K562 (cell line): ENCODE measurements around the gene XPNPEP1. TPM values are rescaled to one million over a fixed set of nuclear protein-coding genes. Genes with fewer than 3 reads are reported as not detected.
A peak's percentile ranks its signal among the peaks of the same experiment; 100 is the strongest.

Experiments used
- ATAC-seq: fragments of 200-7000 bp; cut with Tn5 transposase; 3 replicates; pipeline ENCODE4 v1.9.1; 2020; ENCODE audit warnings: moderate library complexity
- BruUV-seq: library from RNA; stranded (reverse); fragments of 400-500 nt; replicated peaks from 2 replicates; lab custom pipeline; 2021; lab: Mats Ljungman, UMichigan
- CTCF ChIA-PET: fragments of 300-600 bp; formaldehyde crosslinking; extraction: SDS; loops from one replicate; lab custom pipeline; 2021; ENCODE audit warnings: low intra/inter-chr PET ratio; lab: Yijun Ruan, JAX
- POLR2A ChIA-PET: fragments of 300-600, 350-650 bp; sonication (Branson Sonifier 250); formaldehyde crosslinking; extraction: SDS; loops from one replicate; lab custom pipeline; 2021; ENCODE audit warnings: antibody characterized with exemption, inconsistent platforms; lab: Yijun Ruan, JAX
- DNase-seq, 4 experiments: peaks; one replicate each; pipeline versions ENCODE4 v3.0.0 to v3.0.0-alpha.2; 2011 to 2018; ENCODE audit warnings: low spot score in 3 of 4, mixed read lengths in 3 of 4; ENCODE audit errors: extremely low read depth in 1 of 4
- FAIRE-seq: peaks from 2 replicates; lab custom pipeline; 2011; peaks lifted over from hg19 to GRCh38; lab: Jason Lieb, UNC
- H2AFZ ChIP-seq: 2 replicates; pipeline ENCODE4 v1.6.0; 2011; ENCODE audit warnings: low read depth, low read length, control low read depth, inconsistent platforms
- H3K27ac ChIP-seq: fragments of 200-600 bp; 3 replicates; pipeline ENCODE4 v1.8.0; 2011; ENCODE audit warnings: low read depth, mild to moderate bottlenecking, control low read depth, inconsistent platforms, low read length, moderate library complexity, mixed read lengths; ENCODE audit errors: extremely low read depth
- H3K27me3 ChIP-seq, 2 experiments: fragments of 300-600 bp in 1 of 2; 2 replicates in 1 of 2; 3 replicates in 1 of 2; pipeline versions ENCODE4 v1.6.0 to v1.8.0; 2011; ENCODE audit warnings: inconsistent platforms in 2 of 2, low read length in 2 of 2, mild to moderate bottlenecking in 1 of 2, mixed read lengths in 1 of 2, moderate library complexity in 1 of 2; ENCODE audit not compliant: control insufficient read depth in 2 of 2, insufficient read depth in 2 of 2
- H3K36me3 ChIP-seq: fragments of 300-600 bp; 3 replicates; pipeline ENCODE4 v1.8.0; 2011; ENCODE audit warnings: mild to moderate bottlenecking, low read length, inconsistent platforms; ENCODE audit not compliant: control insufficient read depth, insufficient read depth
- H3K4me1 ChIP-seq, 2 experiments: fragments of 200-600 bp in 1 of 2; replicated peaks in 1 of 2; 2 replicates in 1 of 2; 3 replicates in 1 of 2; pipeline versions ENCODE4 v1.5.1 to v1.8.0; 2011; ENCODE audit warnings: inconsistent platforms in 2 of 2, low read length in 2 of 2, mild to moderate bottlenecking in 1 of 2, mixed read lengths in 1 of 2, moderate library complexity in 1 of 2; ENCODE audit not compliant: control insufficient read depth in 2 of 2, insufficient read depth in 2 of 2
- H3K4me2 ChIP-seq: 2 replicates; pipeline ENCODE4 v1.6.1; 2011; ENCODE audit warnings: low read length, control low read depth, inconsistent platforms, mixed read lengths; ENCODE audit not compliant: insufficient read depth
- H3K4me3 ChIP-seq: fragments of 200-600 bp; sonication (generic), shearing (Covaris generic); 2 replicates; pipeline ENCODE4 v1.5.1; 2016; ENCODE audit warnings: control low read depth, inconsistent platforms
- H3K79me2 ChIP-seq: fragments of 200-600 bp; 3 replicates; pipeline ENCODE4 v1.8.0; 2011; ENCODE audit warnings: low read length, inconsistent platforms; ENCODE audit not compliant: control insufficient read depth, insufficient read depth
- H3K9ac ChIP-seq, 2 experiments: 2 replicates each; pipeline versions ENCODE4 v1.6.0 to v1.6.1; 2011; ENCODE audit warnings: low read depth in 2 of 2, low read length in 2 of 2, control low read depth in 1 of 2, inconsistent platforms in 1 of 2, mild to moderate bottlenecking in 1 of 2, mixed read lengths in 1 of 2; ENCODE audit not compliant: insufficient read depth in 1 of 2
- H3K9me1 ChIP-seq: one replicate; pipeline ENCODE4 v1.6.0; 2011; ENCODE audit warnings: inconsistent platforms, mild to moderate bottlenecking, low read length, moderate library complexity; ENCODE audit not compliant: control insufficient read depth, insufficient read depth
- H3K9me3 ChIP-seq: replicated peaks from 2 replicates; pipeline ENCODE4 v1.5.1; 2011; ENCODE audit warnings: low read depth, low read length, inconsistent platforms; ENCODE audit not compliant: control insufficient read depth, insufficient read depth
- H4K20me1 ChIP-seq: replicated peaks from 2 replicates; pipeline ENCODE4 v1.6.1; 2011; ENCODE audit warnings: low read length, inconsistent platforms, mixed read lengths; ENCODE audit not compliant: control insufficient read depth, insufficient read depth
- CBFA2T2 ChIP-seq: fragments of 450-650 bp; conservative IDR thresholded peaks from 2 replicates; pipeline ENCODE4 v1.6.1; 2017; ENCODE audit warnings: mild to moderate bottlenecking
- CBFA2T3 ChIP-seq: fragments of 450-650 bp; IDR thresholded peaks from 2 replicates; pipeline ENCODE4 v1.6.1; 2017
- JUN ChIP-seq, 2 experiments: sonication (generic) in 1 of 2; formaldehyde crosslinking in 1 of 2; IDR thresholded peaks; 2 replicates each; pipeline versions ENCODE4 v1.6.1 to v1.8.0; 2012 to 2022; ENCODE audit warnings: borderline replicate concordance in 2 of 2, mild to moderate bottlenecking in 2 of 2, improper control_type of control experiment in 1 of 2, low read depth in 1 of 2, low read length in 1 of 2, missing genetic modification reagents in 1 of 2
- MTA2 ChIP-seq: fragments of 450-650 bp; IDR thresholded peaks from 2 replicates; pipeline ENCODE4 v1.6.1; 2016; ENCODE audit warnings: low read depth
- NRF1 ChIP-seq, 2 experiments: fragments of 450-650 bp; IDR thresholded peaks in 1 of 2; conservative IDR thresholded peaks in 1 of 2; 2 replicates each; pipeline ENCODE4 v1.6.1; 2014; ENCODE audit warnings: mild to moderate bottlenecking in 2 of 2
- THAP12 ChIP-seq: fragments of 250-450 bp; sonication (Bioruptor Pico); IDR thresholded peaks from 2 replicates; pipeline ENCODE4 v1.9.0; 2021; ENCODE audit warnings: mild to moderate bottlenecking, inconsistent platforms
- ZFP1 ChIP-seq: fragments of 450-650 bp; formaldehyde crosslinking; IDR thresholded peaks from 2 replicates; pipeline ENCODE4 v1.4.0; 2020; ENCODE audit warnings: mild to moderate bottlenecking, mixed read lengths
- ZKSCAN1 ChIP-seq: fragments of 150-350 bp; IDR thresholded peaks from 2 replicates; pipeline ENCODE4 v1.6.1; 2016; ENCODE audit warnings: low read depth, low read length
- ZNF143 ChIP-seq: sonication (generic); formaldehyde crosslinking; IDR thresholded peaks from 2 replicates; pipeline ENCODE4 v1.9.0; 2022; ENCODE audit warnings: mild to moderate bottlenecking, missing genetic modification reagents
- ZNF79 ChIP-seq: fragments of 250-450 bp; sonication (Bioruptor Pico); IDR thresholded peaks from 2 replicates; pipeline ENCODE4 v1.4.0; 2020; ENCODE audit warnings: low read depth, mild to moderate bottlenecking, moderate library complexity
- WGBS: fragments of 100-300 bp; shearing (Covaris generic); methylation state at CpG from one replicate; pipeline ENCODE4 v1.1.6; 2016; ENCODE audit warnings: low coverage, mixed read lengths; ENCODE audit not compliant: insufficient coverage; ENCODE audit errors: missing lambda C conversion rate; 5-methylcytosine and 5-hydroxymethylcytosine counted together
- in situ Hi-C: fragments of 300-500 bp; cut with MboI; formaldehyde crosslinking; loops from 4 replicates; pipeline ENCODE4 v1.15.0; 2018; ENCODE audit warnings: inconsistent platforms, mixed read lengths
- intact Hi-C: fragments of 100-400 bp; cut with micrococcal nuclease; formaldehyde crosslinking; loops from 2 replicates; pipeline ENCODE4 v1.14.2; 2022
- polyA plus RNA-seq, 8 experiments: library from polyadenylated mRNA; depleted of rRNA in 4 of 8; stranded (reverse) in 5 of 8; unstranded in 3 of 8; fragments of >200 nt; fragmentation: Nextera tagmentation in 2 of 8; fragmentation: Illumina TruSeq in 1 of 8; extraction: Ambion mirVana in 2 of 8; extraction: Trizol in 1 of 8; gene quantifications; 2 replicates each; pipeline versions ENCODE4 v1.2.1 to v1.2.3, GENCODE V29; 2011 to 2014; ENCODE audit warnings: inconsistent platforms in 1 of 8, missing spikeins in 1 of 8
- total RNA-seq, 7 experiments: library from RNA; depleted of rRNA in 6 of 7; stranded (reverse); fragments of >200 nt in 6 of 7; fragmentation: Illumina TruSeq in 2 of 7; extraction: Trizol in 2 of 7; gene quantifications; 2 replicates each; pipeline versions ENCODE4 v1.2.1 to v1.2.3, GENCODE V29; 2011 to 2021; ENCODE audit warnings: low replicate concordance in 1 of 7
- TF ChIP-seq, protein P1 (sequence below): fragments of 450-650 bp; IDR thresholded peaks from 2 replicates; pipeline ENCODE4 v1.6.1; 2016; ENCODE audit warnings: low read depth

XPNPEP1 gene
- total and polyA plus RNA-seq, 9 of the 15 experiments (the other 6 are each of a cell fraction or from before 2014, with no cell fraction given) = 24.2 to 93.5 (median 40.1) TPM

- DNase-seq = no peak
- Histone ChIP-seq H2AFZ (no peak overlapping the region), H3K9me1 (no peaks in the 10 kb centered on the region), H3K27ac (no peak overlapping the region), H3K9ac (no peak overlapping the region; a peak in 1 of 4 replicates), H3K36me3 (no peaks in the 10 kb centered on the region), H4K20me1 (no peaks in the 10 kb centered on the region), H3K9me3 (no peaks in the 10 kb centered on the region), H3K4me2 (no peak overlapping the region), H3K79me2 (no peaks in the 10 kb centered on the region), H3K4me3 (no peak overlapping the region), H3K27me3 (no peaks in the 10 kb centered on the region), H3K4me1 (peaks cover 0 to 8% of the 10 kb centered on the region in 2 experiments; a peak in 2 of 5 replicates)
- intact Hi-C loops = no loop called here
- BruUV-seq = no TSS peak
- ChIA-PET POLR2A (interaction anchor here (1.0 kb wide), 1 partner anchor 14 kb away, joined by 3 read pairs; no protein-coding TSS in a partner anchor), CTCF (no interaction called here)
- in situ Hi-C loops = no loop called here
- WGBS = 66% methylated on average over 13 of the region's 14 CpGs
- ATAC-seq = no peak
- FAIRE-seq = peak; percentile 29
- TF ChIP-seq THAP12 (CRISPR knock-in tag) = no peak
- no peak for TF ChIP-seq MTA2
- TF ChIP-seq JUN (IDR thresholded peaks at IDR 0.05; ENCODE audit: borderline replicate concordance, low read depth, low read length) = no peak
- TF ChIP-seq JUN (CRISPR knock-in tag; IDR thresholded peaks at IDR 0.05; ENCODE audit: borderline replicate concordance) = no peak
- TF ChIP-seq ZNF143 (CRISPR knock-in tag) = no peak
- TF ChIP-seq CBFA2T2 = 0 out of 2 replicates have a peak, but pooled peaks have one; percentile 8
- TF ChIP-seq CBFA2T3 = peak; percentile 51; the same call in 1 of the 2 replicates
- TF ChIP-seq ZNF79 (CRISPR knock-in tag) = no peak
- peak; percentile 94 for TF ChIP-seq ZFP1 (CRISPR knock-in tag)
- no peak for TF ChIP-seq ZKSCAN1
- no peak for TF ChIP-seq NRF1 (conservative IDR thresholded peaks at IDR 0.05 in 1 of 2, IDR thresholded peaks at IDR 0.05 in 1 of 2)
- TF ChIP-seq, protein P1, sequence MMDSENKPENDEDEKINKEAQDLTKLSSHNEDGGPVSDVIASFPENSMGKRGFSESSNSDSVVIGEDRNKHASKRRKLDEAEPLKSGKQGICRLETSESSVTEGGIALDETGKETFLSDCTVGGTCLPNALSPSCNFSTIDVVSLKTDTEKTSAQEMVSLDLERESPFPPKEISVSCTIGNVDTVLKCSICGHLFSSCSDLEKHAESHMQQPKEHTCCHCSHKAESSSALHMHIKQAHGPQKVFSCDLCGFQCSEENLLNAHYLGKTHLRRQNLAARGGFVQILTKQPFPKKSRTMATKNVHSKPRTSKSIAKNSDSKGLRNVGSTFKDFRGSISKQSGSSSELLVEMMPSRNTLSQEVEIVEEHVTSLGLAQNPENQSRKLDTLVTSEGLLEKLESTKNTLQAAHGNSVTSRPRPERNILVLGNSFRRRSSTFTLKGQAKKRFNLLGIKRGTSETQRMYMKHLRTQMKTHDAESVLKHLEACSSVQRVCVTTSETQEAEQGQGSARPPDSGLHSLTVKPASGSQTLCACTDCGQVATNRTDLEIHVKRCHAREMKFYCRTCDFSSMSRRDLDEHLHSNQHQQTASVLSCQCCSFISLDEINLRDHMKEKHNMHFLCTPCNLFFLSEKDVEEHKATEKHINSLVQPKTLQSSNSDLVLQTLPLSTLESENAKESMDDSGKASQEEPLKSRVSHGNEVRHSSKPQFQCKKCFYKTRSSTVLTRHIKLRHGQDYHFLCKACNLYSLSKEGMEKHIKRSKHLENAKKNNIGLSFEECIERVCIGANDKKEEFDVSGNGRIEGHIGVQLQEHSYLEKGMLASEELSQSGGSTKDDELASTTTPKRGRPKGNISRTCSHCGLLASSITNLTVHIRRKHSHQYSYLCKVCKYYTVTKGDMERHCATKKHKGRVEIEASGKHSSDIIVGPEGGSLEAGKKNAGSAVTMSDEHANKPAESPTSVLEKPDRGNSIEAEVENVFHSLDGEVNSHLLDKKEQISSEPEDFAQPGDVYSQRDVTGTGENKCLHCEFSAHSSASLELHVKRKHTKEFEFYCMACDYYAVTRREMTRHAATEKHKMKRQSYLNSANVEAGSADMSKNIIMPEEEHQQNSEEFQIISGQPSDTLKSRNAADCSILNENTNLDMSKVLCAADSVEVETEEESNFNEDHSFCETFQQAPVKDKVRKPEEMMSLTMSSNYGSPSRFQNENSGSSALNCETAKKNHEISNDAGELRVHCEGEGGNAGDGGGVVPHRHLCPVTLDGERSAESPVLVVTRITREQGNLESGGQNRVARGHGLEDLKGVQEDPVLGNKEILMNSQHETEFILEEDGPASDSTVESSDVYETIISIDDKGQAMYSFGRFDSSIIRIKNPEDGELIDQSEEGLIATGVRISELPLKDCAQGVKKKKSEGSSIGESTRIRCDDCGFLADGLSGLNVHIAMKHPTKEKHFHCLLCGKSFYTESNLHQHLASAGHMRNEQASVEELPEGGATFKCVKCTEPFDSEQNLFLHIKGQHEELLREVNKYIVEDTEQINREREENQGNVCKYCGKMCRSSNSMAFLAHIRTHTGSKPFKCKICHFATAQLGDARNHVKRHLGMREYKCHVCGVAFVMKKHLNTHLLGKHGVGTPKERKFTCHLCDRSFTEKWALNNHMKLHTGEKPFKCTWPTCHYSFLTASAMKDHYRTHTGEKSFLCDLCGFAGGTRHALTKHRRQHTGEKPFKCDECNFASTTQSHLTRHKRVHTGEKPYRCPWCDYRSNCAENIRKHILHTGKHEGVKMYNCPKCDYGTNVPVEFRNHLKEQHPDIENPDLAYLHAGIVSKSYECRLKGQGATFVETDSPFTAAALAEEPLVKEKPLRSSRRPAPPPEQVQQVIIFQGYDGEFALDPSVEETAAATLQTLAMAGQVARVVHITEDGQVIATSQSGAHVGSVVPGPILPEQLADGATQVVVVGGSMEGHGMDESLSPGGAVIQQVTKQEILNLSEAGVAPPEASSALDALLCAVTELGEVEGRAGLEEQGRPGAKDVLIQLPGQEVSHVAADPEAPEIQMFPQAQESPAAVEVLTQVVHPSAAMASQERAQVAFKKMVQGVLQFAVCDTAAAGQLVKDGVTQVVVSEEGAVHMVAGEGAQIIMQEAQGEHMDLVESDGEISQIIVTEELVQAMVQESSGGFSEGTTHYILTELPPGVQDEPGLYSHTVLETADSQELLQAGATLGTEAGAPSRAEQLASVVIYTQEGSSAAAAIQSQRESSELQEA = no peak
These were observed 45.8 kb upstream of the XPNPEP1 start for GRCh38 chr10:109968953-109969759.
